Dendritic cell treated with granulocyte-macrophage colony-stimulating factor and Interleukin-4, amounts not matched to agents 40 ng/mL and 50 ng/mL, for 4 days (primary cell): ENCODE data around the gene GRIK4.

Source experiments
- H3K27ac Mint-ChIP-seq: one replicate; pipeline ENCODE4 v1.8.0; 2022; ENCODE audit warnings: mild to moderate bottlenecking, mixed read lengths
- H3K27me3 Mint-ChIP-seq: one replicate; pipeline ENCODE4 v1.8.0; 2022; ENCODE audit warnings: mild to moderate bottlenecking, mixed read lengths
- H3K36me3 Mint-ChIP-seq: one replicate; pipeline ENCODE4 v1.8.0; 2022; ENCODE audit warnings: low read depth, mixed read lengths
- H3K4me1 Mint-ChIP-seq: one replicate; pipeline ENCODE4 v1.8.0; 2022; ENCODE audit warnings: low read depth, mixed read lengths
- H3K4me3 Mint-ChIP-seq: one replicate; pipeline ENCODE4 v1.8.0; 2022; ENCODE audit warnings: mild to moderate bottlenecking, moderate library complexity, mixed read lengths
- H3K9me3 Mint-ChIP-seq: one replicate; pipeline ENCODE4 v1.8.0; 2022; ENCODE audit warnings: mixed read lengths
- intact Hi-C: fragments of 100-400 bp; cut with micrococcal nuclease; formaldehyde crosslinking; loops from one replicate; pipeline ENCODE4 v1.15.0; 2022

The GRIK4 gene

GRCh38 chr11:120869097-120869496 is 357.5 kb downstream of the GRIK4 start:
- intact Hi-C loops = no loop called here
- Mint-ChIP-seq H3K4me3 (no peak overlapping the region), H3K36me3 (no peaks in the 10 kb centered on the region), H3K27me3 (peaks cover 8% of the 10 kb centered on the region), H3K9me3 (no peaks in the 10 kb centered on the region), H3K4me1 (no peaks in the 10 kb centered on the region), H3K27ac (no peak overlapping the region)

- Mint-ChIP-seq H3K4me3 (no peak overlapping the region), H3K36me3 (no peaks in the 10 kb centered on the region), H3K27me3 (peaks cover 8% of the 10 kb centered on the region), H3K9me3 (no peaks in the 10 kb centered on the region), H3K4me1 (no peaks in the 10 kb centered on the region), H3K27ac (no peak overlapping the region)
- intact Hi-C loops = no loop called here
Observed at GRCh38 chr11:120869516-120870011, 358.0 kb downstream of the GRIK4 start.

GRCh38 chr11:120871194-120871593 is 359.6 kb downstream of the GRIK4 start:
- Mint-ChIP-seq H3K9me3 (peaks cover 4% of the 10 kb centered on the region), H3K27ac (no peak overlapping the region), H3K4me3 (no peak overlapping the region), H3K36me3 (no peaks in the 10 kb centered on the region), H3K27me3 (peaks cover 10% of the 10 kb centered on the region), H3K4me1 (no peaks in the 10 kb centered on the region)
- intact Hi-C loops = no loop called here

- H3K9me3 Mint-ChIP-seq = peaks cover 7% of the 10 kb centered on the region
- intact Hi-C loops = no loop called here
- H3K4me1 Mint-ChIP-seq = no peaks in the 10 kb centered on the region
- H3K36me3 Mint-ChIP-seq = no peaks in the 10 kb centered on the region
- H3K27ac Mint-ChIP-seq = no peak overlapping the region
- no peak overlapping the region for H3K4me3 Mint-ChIP-seq
- peaks cover 10% of the 10 kb centered on the region for H3K27me3 Mint-ChIP-seq
Observed at GRCh38 chr11:120871924-120872323, 360.4 kb downstream of the GRIK4 start.

GRCh38 chr11:120873966-120874735 is 362.6 kb downstream of the GRIK4 start:
- Mint-ChIP-seq H3K27me3 (peaks cover 4% of the 10 kb centered on the region), H3K4me1 (no peaks in the 10 kb centered on the region), H3K36me3 (no peaks in the 10 kb centered on the region), H3K27ac (no peak overlapping the region), H3K4me3 (no peak overlapping the region), H3K9me3 (peaks cover 7% of the 10 kb centered on the region)
- intact Hi-C loops = no loop called here

- intact Hi-C loops = no loop called here
- Mint-ChIP-seq H3K4me3 (no peak overlapping the region), H3K36me3 (no peaks in the 10 kb centered on the region), H3K9me3 (peaks cover 7% of the 10 kb centered on the region), H3K4me1 (no peaks in the 10 kb centered on the region), H3K27me3 (peaks cover 4% of the 10 kb centered on the region), H3K27ac (no peak overlapping the region)
Observed at GRCh38 chr11:120875986-120876385, 364.4 kb downstream of the GRIK4 start.

- Mint-ChIP-seq H3K27me3 (peaks cover 9% of the 10 kb centered on the region), H3K9me3 (peaks cover 7% of the 10 kb centered on the region), H3K4me3 (no peak overlapping the region), H3K27ac (no peak overlapping the region), H3K4me1 (no peaks in the 10 kb centered on the region), H3K36me3 (no peaks in the 10 kb centered on the region)
- intact Hi-C loops = no loop called here
Observed at GRCh38 chr11:120877746-120878365, 366.3 kb downstream of the GRIK4 start.

GRCh38 chr11:120878781-120879180 is 367.2 kb downstream of the GRIK4 start:
- Mint-ChIP-seq H3K36me3 (no peaks in the 10 kb centered on the region), H3K27ac (no peak overlapping the region), H3K4me3 (no peak overlapping the region), H3K4me1 (no peaks in the 10 kb centered on the region), H3K27me3 (peaks cover 11% of the 10 kb centered on the region), H3K9me3 (peaks cover 7% of the 10 kb centered on the region)
- intact Hi-C loops = no loop called here

GRCh38 chr11:120880498-120881175 is 369.1 kb downstream of the GRIK4 start:
- Mint-ChIP-seq H3K9me3 (peaks cover 7% of the 10 kb centered on the region), H3K27me3 (peaks cover 9% of the 10 kb centered on the region), H3K4me3 (no peak overlapping the region), H3K36me3 (no peaks in the 10 kb centered on the region), H3K27ac (no peak overlapping the region), H3K4me1 (no peaks in the 10 kb centered on the region)
- intact Hi-C loops = no loop called here

GRCh38 chr11:120881596-120881995 is 370.0 kb downstream of the GRIK4 start:
- Mint-ChIP-seq H3K27ac (no peak overlapping the region), H3K27me3 (peaks cover 9% of the 10 kb centered on the region), H3K4me3 (no peak overlapping the region), H3K36me3 (no peaks in the 10 kb centered on the region), H3K9me3 (no peaks in the 10 kb centered on the region), H3K4me1 (no peaks in the 10 kb centered on the region)
- intact Hi-C loops = no loop called here

- Mint-ChIP-seq H3K9me3 (no peaks in the 10 kb centered on the region), H3K27me3 (peaks cover 9% of the 10 kb centered on the region)
- intact Hi-C loops = no loop called here
Observed at GRCh38 chr11:120882175-120882574, 370.6 kb downstream of the GRIK4 start.

GRCh38 chr11:120883404-120884080 is 372.0 kb downstream of the GRIK4 start:
- no peak overlapping the region for H3K27ac Mint-ChIP-seq
- H3K36me3 Mint-ChIP-seq = no peaks in the 10 kb centered on the region
- peaks cover 9% of the 10 kb centered on the region for H3K27me3 Mint-ChIP-seq
- H3K9me3 Mint-ChIP-seq = no peaks in the 10 kb centered on the region
- H3K4me3 Mint-ChIP-seq = no peak overlapping the region
- H3K4me1 Mint-ChIP-seq = no peaks in the 10 kb centered on the region
- intact Hi-C loops = no loop called here

More at GRCh38 chr11:120882175-120882574, 370.6 kb downstream of the GRIK4 start:
- no peaks in the 10 kb centered on the region for H3K36me3 Mint-ChIP-seq
- no peaks in the 10 kb centered on the region for H3K4me1 Mint-ChIP-seq
- no peak overlapping the region for H3K4me3 Mint-ChIP-seq
- no peak overlapping the region for H3K27ac Mint-ChIP-seq

- intact Hi-C loops = no loop called here
- peaks cover 9% of the 10 kb centered on the region for H3K27me3 Mint-ChIP-seq
- H3K4me3 Mint-ChIP-seq = no peak overlapping the region
- H3K9me3 Mint-ChIP-seq = no peaks in the 10 kb centered on the region
- no peak overlapping the region for H3K27ac Mint-ChIP-seq
- no peaks in the 10 kb centered on the region for H3K4me1 Mint-ChIP-seq
- no peaks in the 10 kb centered on the region for H3K36me3 Mint-ChIP-seq
Observed at GRCh38 chr11:120884154-120885020, 372.8 kb downstream of the GRIK4 start.
